GM21529 (cell line): Measurements from ENCODE around the gene GLRX5.

ENCODE experiments used
- ATAC-seq: cut with Tn5 transposase; IDR thresholded peaks from one replicate; pipeline ENCODE4 v1.9.1; 2021; ENCODE audit not compliant: unreplicated experiment

GLRX5 gene

DNA sequence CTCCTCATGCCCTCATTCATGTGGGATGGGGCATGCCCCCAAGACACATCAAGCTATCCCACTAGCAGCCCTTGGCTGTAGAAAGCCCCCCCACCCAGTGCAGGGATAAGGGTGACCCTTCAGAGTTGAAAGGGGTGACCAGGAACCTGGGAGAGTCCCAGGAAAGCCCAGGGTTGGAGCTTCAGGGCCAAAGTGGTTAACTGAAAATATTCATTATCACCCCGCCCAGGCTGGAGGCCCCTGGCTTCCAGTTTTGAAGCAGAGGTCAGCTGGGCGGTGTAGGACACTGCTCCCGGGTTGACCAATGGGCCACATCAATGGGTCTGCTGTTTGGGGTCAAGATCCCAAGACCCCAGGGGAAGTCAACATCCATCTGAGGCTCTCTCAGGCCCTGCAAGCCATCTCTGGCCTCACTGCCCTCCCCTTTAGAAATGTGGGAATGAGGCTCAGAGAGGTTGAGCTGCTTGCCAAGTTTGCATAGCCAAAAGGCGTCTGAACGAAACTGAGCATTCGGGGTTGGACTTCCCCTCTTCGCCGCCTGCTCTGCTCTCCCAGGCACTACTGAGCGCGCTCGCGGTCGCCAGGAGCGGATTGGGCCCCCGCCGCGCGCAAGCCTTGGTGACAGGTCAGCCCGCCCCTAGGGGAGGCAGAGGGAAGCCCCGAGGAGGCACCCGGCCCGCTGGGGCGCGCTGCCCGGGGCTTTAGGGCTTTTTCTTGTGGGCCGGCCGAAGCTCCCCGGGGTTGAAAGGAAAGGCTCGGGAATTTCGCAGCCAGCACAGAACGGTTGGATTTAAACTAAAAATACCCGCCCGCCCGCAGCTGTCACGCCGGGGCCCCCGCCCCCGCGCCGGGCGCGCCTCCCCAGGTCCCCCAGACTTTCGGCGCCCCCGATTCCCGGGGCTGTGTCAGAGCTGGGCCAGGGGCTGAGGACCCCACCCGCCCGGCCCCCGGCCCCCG is 19.0 kb upstream of the GLRX5 start:
- ATAC-seq, result peak; percentile 70

DNA sequence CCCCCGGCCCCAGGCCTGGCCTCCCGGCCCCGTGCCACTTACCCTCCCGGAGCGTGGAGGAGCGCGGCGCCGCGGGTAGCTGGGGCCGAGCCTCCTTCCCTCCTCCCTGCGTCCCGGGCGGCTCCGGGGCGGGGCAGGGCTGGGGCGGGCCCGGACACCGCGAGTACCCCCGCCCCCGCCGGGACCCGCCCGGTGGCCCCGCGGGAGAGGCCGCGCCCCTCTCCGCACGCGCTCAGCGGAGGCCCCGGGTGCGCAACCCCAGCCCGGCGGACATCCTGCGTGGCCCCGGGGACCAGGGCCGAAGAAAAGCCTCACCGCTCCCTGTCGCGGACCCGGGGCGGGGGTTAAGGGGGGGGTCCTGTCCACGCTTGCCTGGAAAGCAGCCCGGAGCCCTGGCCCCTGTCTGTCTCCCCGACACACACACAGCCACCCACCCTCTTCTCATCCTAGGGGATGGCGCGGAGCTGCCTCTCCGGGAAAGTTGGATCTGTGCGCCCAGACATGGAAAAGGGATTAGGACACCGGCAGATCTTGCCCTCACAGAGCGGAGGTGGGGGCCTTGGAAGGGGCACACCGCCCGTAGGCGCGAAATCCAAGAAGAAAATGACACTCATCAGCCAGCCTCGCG is 18.2 kb upstream of the GLRX5 start, which contains the start of gene SYNE3:
Gene SYNE3, minus strand, starts transcription at position 97 of the 628 bp plus-strand sequence. CDS start 40,829 bp downstream, outside the sequence.
- peak; percentile 42 for ATAC-seq

DNA sequence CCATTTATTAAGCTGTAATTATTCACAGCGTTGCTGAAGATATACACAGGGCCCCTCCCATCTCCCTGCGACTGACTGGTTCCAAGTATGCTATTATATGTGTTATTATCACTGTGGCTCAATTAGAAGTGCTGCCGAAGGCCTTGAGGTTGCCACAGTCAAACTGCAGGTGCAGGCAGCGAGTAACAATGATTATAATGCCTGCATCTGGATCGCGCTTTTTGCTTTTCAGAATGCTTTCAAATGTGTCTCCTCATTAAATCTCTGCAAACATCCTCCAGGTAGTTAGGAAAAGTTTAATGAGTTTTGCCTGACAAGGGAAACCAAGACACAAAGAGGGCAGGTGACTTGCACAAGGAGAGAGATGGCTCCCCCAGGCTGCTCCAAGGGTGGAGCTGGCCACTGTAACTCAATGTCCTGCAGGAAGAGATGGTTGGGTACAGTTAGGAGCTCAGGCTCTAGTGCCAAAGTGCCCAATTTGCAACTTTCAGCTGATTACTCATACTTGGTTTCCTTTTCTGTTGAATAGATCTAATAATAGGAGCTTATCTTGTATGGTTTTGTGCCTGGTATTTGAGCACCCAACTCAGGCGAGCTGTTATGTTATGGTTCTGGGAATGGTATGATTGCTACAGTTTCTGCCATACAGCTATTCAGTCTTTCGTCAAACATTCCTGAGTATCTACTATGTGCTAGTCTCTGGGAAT is 16.7 kb upstream of the GLRX5 start:
- ATAC-seq, result peak; percentile 22

DNA sequence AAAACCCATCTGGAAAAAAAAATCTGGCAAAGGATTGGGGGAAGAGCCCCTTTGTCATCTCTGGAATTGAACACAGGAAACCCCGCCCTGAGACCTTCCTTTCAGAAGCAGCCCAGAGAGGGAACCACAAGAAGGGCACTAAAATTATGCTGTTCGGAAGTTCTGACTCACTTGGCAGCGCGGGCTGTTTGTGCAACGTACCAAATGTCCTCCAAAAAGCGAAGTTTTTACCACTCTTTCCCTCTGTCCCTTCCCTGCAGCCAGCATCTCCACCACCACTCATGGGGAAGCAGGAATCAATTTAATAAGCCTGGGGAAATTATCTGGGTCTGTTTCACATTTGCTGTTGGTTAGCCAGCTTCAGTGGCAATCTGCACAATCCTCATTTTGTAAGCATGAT is 15.2 kb upstream of the GLRX5 start:
- peak; percentile 24 for ATAC-seq

DNA sequence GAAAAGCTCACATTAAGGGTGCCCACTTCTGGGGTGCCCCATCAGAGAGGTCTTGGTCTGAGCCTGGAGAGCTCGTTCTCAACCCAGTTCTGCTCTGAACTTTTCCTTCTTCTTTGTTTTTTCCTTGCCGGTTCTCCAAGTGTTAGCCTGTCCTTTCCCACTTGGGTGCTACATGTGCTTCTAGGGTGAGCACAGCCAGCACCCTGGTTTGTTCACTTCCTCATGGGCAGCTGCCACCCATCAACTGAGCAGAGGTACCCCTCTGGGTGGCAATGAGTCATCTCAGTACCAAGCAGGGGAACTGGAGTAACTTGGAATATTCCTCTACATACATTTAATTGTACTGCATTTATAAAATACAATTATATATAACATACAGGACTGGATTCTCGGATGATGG is 14.5 kb upstream of the GLRX5 start:
- ATAC-seq, result no peak

DNA sequence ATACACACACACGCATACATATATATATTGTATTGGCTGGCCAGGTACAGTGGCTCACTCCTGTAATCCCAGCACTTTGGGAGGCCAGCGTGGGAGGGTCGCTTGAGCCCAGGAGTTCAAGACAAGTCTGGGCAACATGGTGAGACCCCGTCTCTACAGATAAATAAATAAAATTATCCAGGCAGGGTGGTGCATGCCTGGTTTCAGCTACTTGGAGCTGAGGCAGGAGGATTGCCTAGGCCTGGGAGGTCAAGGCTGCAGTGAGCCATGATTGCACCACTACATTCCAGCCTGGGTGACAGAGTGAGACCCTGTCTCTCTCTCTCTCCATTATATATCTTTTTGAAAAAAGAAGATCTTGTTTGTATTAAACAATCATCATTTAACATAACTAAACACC is 13.8 kb upstream of the GLRX5 start:
- no peak for ATAC-seq

DNA sequence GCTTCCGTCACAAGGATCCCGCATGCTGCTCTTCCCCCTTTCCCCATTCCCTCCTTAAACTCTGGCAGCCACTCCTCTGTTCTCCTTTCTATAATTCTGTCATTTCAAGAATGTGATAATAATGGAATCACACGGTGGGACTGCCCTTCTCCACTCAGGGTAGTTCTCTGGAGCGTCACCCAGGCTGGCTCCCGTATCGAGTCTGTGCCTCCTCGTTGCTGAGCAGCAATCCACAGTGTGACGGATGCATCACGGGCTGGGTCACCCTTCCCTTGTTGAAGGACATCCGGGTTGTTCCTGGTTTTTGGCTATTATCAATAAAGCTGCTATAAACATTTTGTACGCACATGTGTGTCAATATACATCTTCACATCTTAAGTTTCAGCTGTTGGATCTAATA is 12.7 kb upstream of the GLRX5 start:
- no peak for ATAC-seq

DNA sequence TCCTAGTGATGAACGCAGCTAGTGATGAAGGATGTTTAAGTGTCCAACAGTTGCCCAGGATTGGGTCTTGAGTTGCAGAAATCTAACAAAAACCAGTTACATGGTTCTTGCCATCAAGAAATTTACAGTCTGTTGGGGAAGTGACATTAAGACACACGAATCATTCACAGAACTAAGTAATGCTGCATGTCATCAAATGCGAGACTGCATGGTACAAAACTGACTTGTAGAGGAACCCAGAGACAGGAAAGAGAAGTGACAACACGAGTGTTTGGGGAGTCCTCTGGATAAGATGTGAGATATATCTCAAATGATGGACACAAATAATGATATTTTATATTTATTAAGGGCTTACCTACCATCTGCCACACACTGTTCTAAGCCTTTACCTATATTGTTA is 12.3 kb upstream of the GLRX5 start:
- no peak for ATAC-seq

DNA sequence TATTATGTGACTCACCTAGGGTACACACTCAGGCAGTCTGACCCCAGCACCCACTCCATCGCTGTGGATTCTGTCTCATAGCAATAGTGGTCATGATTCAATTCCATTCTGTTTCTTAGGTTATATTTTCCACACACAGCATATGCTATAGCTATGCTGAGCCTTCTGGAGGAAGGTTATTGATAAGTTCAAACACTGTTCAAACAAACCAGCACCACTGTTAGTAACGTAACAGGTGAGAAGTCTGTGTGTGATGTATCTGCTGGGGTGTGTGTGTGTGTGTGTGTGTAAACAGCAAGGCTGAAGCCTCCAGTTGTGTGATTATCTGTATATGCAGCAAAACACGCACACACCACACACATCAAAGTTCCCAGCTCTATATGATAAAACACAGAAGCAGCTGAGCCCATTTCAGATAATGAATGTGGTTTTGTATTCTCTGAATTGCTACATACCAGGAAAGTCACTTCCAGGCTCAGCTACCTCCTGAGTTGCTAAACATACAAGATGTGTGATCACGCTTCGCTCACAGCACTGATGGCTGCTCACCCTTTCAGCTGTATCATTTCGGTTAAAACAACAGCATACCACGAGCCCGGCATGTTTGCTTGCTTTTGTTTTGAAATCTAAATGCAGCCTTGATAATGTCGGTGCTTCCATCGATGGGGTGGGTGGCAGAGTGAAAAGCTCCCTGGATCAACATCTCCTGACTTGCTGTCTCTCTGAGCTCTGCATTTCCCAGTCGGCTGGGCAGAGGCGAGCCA is 11.6 kb upstream of the GLRX5 start:
- no peak for ATAC-seq

DNA sequence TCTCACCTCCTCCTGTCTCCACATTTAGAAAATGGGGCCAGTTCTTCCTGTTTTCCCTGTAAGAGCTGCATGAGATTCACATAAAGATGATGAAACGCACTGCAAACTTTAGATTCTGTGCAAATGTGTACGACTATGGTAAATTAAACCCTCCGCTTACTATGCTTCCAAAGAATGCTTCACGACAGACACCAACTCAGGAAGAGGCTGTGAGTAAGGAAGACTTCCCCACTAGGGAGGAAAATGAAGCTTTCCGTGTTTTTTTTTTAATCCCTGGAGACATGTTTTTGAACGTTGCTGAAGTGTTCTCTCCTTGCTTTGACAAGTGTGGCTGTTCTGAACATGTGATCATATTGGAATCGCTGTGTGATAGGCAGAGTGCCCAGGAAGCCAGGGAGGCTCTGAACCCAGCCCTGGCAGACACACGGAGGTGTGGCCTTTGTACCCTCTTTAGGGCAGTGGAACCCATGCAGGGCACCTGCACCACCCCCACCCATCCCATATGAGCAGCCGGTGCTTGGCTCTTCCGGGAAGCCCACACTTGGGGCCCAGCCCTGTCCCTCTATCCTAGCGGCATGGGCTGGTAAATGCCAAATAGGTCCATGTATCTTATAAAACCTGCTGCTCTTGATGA is 10.9 kb upstream of the GLRX5 start:
- ATAC-seq, result no peak

DNA sequence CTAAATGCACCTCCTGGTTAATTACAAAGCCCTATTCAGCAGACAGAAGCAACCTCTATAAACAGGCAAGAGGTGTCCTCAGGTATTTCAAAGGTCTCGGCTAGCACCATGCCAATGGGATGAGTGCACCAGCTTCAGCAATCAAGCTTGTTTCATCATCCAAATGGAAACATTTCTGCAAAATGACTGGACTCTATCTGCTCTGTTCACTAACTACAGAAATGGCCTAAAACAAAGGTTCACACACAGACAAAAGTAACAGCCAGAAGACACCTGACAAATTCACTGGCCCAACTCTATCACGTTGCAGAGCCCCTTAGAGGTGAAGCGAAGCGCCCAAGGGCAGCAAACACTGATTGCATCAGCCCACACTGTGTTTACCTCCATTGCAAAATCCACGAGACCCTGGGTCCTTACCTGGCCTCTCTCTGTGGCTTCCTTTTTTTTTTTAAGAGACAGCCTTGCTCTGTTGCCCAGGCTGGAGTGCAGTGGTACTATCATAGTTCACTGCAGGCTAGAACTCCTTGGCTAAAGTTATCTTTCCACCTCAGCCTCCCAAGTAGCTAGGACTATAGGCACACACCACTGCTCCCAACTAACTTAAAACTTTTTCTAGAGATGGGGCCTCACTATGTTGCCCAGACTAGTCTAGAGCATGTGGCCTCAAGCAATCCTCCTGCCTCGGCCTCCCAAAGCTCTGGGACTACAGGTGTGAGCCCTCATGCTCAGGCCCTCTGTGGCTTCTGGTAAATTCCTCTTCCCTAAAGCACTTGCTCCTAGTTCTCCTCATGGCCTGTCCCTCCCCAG is 9.9 kb upstream of the GLRX5 start:
- no peak for ATAC-seq

DNA sequence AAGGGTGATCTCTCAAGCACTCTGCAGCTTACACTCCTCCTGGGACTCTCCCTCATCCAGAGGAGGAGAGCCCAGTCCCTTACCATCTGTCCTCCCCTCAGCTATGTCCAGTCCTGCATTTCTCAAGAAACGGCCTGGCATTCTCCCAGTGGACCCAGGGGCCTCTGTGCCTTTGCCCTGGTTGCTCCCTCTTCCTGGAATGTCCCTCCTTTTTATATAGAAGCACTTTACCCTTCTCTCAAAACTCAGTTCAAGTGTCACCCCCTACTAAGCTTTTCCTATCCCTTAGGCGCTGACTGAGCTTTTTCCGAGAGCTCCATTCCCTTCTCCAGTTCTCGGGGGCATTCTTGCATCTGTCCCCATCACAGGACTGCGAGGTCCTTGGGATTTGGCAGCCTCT is 8.9 kb upstream of the GLRX5 start:
- no peak for ATAC-seq

DNA sequence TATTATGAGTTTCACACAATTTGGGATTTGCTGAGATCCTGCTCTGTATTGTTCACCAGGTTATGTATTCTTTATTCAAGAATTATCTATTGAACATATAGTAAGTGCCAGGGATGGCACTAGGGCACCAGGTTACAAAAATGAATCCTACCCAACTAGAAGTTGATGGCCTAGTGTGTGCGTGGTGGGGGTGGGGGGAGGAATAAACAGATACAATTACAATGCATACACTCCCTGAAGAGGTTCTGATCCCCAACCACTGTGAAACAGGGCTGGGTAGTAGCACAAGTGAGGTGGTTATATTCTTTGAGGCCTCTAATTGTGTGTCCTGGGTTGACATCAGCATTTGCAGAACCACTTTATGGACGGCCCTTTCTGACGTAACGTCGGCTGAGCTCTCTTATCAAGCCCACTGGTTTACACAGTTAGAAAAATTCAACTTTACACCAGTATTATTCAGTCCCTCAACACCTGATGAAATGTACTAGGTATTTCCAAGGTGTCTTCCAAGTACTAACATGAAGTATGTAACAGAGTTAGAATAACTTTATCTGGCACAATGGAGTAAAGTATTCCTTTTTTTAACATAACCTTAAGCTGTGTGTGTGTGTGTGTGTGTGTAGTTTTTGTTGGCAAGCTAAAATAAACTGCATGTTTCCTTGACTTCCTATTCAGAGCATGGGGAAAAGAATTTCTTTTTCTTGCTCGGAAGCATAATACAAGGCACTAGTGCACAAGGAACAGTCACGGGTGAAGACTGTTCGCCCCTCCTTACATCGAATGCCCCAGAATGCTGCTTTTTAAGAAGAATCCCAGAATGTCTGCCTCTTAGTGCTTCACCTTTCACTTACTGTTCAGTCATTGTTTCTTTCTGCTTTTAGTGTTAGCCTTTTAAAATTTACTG is 8.1 kb upstream of the GLRX5 start:
- no peak for ATAC-seq

DNA sequence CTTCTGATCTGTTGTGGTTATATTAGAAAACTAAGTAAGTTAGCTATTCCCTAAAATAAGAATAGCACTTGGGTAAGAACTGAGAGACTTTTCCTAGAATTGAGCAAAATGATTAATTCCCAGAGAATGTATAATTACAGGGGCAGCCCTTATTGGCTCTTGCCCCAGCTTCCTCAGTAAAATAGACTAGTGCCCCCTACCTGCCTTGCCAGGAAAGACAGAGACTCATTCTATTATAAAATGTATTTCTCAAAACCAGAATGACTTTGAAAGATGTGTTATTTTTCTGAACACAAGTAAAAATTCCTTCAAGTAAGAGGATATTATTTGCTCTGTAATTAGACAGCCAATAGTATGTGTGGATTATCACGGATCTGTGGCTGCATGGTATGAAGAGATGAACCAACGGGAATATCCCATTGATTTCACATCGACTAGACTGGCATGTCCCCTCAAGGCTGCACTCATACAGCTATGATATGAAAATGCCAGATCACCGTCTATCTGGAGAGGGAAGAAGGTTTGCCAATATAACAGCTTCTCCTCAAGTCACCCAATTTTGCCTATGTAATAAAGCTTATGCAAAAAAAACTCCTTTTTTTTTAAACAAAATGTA is 7.4 kb upstream of the GLRX5 start:
- ATAC-seq, result peak; percentile 51

DNA sequence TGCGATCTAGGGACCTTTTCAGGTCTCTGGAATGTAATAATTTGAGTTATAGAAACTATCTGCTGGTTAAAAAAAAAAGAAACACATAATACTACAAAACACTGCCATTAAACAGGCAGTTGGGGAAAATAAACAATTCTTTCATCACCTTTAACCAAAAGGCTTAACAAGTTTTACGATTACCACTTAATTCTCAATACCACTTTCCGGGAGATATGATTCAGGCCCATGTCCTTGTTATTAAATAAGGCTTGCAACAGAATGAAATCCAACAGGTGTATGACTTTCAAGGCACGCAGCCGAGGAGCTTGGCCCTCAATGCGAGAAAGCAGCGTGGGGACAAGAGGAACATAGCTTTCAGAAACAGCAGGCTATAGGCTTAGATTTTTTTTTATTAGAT is 5.6 kb upstream of the GLRX5 start:
- no peak for ATAC-seq

DNA sequence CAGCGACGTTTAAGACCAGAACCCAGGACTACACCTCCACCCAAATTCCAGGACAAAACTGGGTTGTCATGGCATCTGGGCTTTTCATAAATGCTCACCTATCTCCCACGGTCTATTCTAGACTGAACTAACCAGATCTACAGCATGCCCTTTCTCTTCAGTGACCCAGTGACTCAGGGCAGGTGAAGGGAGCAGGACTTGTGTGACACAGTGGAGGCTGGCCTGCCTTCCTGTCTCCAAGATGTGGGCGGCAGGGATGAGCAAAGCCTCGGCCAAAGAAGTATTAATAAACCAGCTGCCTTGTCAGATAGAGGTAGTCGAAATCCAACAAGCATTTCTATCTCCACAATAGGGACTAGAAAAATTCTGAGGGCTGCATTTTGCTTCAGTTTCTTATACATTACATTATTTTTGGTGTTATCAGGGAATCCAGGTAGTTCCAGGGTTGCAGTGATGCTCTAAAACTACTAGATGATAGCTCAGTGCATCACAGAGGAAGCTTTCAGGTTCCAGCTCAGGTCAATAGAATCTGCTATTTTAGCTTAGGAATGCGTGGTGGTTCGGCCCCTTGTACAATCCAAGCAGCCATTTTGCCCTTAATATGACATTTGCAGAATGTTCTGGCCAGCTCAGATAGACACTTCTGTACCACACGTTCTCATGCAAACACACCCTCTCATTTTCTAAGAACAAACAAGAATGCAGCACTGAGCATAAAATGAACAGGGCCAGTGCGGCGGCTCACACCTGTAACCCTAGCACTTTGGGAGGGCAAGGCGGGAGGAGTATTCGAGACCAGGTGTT is 4.2 kb upstream of the GLRX5 start:
- ATAC-seq, result no peak

DNA sequence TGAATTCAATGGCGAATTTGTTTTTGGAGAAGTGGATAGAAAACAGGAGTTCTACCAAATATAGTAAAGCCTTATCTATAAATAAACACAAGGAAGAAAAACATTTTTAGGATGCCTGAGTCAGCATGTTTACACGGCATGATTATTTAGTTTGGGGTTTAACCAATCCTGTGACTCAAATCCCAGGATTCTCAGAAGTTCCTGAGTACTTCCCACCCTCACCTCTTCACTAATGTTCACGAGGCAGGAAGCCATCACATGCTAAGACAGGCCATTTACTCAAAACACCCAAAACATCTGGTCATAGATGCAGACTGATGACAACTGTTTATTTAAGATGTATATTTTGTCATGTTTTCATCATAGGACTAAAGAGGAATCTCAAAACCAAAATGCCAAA is 3.4 kb upstream of the GLRX5 start:
- ATAC-seq, result no peak
